Fibroblast of villous mesenchyme (primary cell): ENCODE measurements around the gene TICAM1. TPM values are rescaled to one million over a fixed set of nuclear protein-coding genes. Genes with fewer than 3 reads are reported as not detected.
A peak's percentile ranks its signal among the peaks of the same experiment; 100 is the strongest.
"Not testable (repeated sequence)": the region's sequence is repeated elsewhere in the genome, so short reads cannot be mapped to it uniquely, and the experiment has no call there.

Source experiments
- DNase-seq: peaks from one replicate; pipeline ENCODE4 v3.0.0-alpha.2; 2010; ENCODE audit warnings: low read depth
- H3K4me3 ChIP-seq: 2 replicates; pipeline ENCODE4 v1.5.1; 2011; ENCODE audit warnings: low read depth, mild to moderate bottlenecking, low read length
- total RNA-seq: library from RNA; depleted of rRNA; stranded (reverse); fragments of >200 nt; gene quantifications from 2 replicates; pipeline ENCODE4 v1.2.3, GENCODE V29; 2012
- TF ChIP-seq, protein P1 (sequence below): IDR thresholded peaks from 2 replicates; pipeline ENCODE4 v1.5.1; 2012; ENCODE audit warnings: low read depth, mild to moderate bottlenecking, low read length; ENCODE audit not compliant: insufficient read depth

Gene TICAM1
- total RNA-seq, 1 donor, result 3.5 TPM

DNA sequence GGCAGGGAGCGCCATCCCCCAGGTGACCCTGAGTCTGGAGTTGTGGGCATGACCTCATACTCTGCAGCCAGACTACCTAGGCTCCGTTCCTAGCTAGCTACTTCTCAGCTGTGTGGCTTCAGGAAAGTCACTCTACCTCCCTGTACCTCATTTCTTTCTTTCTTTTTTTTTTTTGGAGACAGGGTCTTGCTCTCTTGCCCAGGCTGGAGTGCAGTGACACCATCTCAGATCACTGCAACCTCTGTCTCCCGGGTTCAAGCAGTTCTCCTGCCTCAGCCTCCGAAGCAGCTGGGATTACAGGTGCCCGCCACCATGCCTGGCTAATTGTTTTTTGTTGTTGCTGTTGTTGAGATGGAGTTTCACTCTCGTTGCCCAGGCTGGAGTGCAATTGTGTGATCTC is 21.0 kb upstream of the TICAM1 start:
- H3K4me3 ChIP-seq, result no peak overlapping the region
- DNase-seq, result no peak
- TF ChIP-seq, protein P1, sequence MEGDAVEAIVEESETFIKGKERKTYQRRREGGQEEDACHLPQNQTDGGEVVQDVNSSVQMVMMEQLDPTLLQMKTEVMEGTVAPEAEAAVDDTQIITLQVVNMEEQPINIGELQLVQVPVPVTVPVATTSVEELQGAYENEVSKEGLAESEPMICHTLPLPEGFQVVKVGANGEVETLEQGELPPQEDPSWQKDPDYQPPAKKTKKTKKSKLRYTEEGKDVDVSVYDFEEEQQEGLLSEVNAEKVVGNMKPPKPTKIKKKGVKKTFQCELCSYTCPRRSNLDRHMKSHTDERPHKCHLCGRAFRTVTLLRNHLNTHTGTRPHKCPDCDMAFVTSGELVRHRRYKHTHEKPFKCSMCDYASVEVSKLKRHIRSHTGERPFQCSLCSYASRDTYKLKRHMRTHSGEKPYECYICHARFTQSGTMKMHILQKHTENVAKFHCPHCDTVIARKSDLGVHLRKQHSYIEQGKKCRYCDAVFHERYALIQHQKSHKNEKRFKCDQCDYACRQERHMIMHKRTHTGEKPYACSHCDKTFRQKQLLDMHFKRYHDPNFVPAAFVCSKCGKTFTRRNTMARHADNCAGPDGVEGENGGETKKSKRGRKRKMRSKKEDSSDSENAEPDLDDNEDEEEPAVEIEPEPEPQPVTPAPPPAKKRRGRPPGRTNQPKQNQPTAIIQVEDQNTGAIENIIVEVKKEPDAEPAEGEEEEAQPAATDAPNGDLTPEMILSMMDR, result no peak

DNA sequence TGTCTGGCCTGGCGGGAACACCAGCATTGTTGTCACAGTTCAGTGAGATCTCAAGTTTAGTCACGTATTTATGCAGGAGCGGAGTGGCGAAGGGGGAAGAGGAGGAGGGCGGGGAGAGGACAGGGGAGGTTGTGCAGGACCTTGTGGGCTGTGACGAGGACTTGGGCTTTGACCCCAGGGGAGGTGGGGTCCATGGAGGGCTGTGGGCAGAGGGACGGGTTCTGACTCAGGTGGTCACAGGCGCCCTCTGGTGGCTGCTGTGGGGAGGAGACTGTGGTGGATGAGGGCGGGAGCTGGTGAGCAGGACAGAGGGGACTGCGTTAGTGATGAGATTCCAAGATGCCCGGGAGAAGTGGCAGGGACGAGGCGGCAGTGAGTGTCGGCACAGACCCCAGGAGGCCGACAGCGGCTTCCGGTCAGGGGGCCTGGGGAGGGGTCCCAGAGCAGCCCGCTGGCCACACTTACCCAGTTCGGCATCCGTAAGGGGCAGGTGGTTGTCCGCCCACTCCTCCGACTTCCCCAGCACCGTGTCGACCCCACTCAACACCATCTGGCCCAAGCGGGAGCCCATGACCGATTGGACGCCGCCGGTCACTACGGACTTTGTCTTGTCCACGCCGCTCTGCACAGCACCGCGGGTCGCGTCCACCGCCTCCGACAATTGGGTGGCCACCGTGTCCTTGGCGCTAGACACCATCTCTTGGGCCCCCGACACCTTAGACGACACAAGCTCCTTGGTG is 20.2 kb upstream of the TICAM1 start:
- TF ChIP-seq, protein P1, result peak; percentile 88
- H3K4me3 ChIP-seq, result no peak overlapping the region
- DNase-seq, result peak; percentile 43

DNA sequence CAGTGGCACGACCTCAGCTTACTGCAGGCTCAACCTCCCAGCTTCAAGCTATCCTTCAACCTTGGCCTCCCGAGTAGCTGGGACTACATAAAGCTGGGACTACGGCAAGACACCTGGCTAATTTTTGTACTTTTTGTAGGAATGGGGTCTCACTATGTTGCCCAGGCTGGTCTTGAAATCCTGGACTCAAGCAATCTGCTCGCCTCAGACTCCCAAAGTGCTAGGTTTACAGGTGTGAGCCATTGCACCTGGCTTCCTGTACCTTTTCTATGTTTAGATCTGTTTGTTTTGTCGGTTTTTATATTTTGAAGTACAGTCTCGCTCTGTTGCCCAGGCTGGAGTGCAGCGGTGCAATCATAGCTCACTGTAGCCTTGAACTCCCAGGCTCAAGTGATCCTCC is 17.5 kb upstream of the TICAM1 start:
- no peak for DNase-seq
- TF ChIP-seq, protein P1, result no peak

DNA sequence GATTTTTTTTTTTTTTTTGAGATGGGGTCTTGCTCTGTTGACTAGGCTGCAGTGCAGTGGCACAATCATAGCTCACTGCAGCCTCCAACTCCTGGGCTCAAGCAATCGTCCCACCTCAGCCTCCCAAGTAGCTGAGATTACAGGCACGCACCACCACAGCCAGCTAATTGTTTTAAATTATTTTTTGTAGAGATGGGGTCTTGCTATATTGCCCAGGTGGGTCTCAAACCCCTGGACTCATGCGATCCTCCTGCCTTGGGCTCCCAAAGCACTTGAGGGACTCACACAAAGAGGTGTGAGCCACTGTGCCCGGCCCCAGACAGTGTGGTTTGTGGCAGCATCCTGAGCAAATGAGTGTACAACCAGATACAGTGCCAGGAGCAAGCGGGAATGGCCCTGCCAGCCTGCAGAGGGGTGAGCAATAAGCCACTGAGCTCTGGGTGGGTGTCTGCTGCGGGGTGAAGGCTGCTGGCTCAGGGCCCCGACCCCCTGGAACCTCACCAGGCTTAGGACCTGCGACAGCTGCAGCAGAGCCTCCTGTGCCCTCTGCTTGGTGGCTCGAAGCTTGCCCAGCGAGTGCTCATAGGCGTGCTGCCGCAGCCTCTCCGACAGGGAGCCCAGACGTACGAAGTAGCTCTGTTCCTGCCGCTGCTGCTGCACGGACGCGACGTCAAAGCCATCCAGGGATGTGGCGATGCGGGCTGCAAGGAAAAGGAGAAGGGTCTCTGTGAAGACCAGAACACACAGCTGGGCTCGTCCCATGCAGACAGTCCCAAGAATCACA is 15.9 kb upstream of the TICAM1 start:
- no peak for DNase-seq
- TF ChIP-seq, protein P1, result no peak
- H3K4me3 ChIP-seq, result no peak overlapping the region

More for the DNA sequence above, 17.5 kb upstream of the TICAM1 start:
- no peak overlapping the region for H3K4me3 ChIP-seq

DNA sequence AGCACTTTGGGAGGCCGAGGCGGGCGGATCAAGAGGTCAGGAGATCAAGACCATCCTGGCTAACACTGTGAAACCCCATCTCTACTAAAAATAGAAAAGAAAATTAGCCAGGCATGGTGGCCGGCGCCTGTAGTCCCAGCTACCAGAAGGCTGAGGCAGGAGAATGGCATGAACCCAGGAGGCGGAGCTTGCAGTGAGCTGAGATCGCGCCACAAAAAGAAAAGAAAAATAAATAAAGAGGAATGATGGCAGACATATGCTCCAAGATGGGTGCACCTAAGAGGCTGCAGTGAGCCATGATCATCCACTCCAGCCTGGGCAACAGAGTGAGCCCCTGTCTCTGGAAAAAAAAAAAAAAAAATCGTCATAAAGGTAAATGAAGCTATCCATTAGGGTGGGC is 14.5 kb upstream of the TICAM1 start:
- peak; percentile 61 for DNase-seq
- not testable (repeated sequence) for H3K4me3 ChIP-seq

DNA sequence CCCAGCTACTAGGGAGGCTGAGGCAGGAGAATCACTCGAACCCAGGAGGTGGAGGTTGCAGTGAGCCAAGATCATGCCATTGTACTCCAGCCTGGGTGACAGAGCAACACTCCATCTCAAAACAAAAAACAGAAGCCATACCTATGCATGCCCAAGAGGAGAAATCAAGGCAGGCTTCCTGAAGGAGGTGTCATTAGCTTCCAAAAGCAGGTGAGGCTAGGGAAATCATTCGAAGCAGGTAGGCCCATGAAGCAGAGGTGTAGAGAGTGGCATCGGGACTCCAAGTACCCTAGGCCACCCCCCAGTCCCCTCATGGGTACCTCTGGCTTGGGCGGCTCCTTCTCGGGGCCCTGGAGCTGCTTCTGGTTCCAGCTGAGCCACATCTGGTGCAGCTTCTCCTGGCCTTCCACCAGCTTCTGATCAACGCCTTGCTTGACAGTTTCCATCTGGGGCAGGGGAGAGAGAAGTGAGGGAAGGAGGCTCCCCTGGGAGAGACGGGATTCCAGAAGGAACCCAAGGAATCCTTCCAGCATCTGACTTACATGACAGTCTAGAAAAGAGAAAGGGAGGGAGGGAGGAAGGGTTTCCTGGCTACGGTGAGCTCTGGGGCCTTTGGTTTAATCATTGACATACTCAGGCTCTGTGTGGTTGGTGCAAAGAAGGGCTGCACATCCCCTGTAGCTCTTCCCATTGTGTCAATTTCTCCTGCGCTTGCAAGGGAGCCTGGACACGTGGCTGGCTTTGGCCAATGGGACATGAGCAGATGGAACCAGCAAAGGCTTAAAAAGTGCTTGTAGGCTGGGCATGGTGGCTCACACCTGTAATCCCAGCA is 13.1 kb upstream of the TICAM1 start:
- no peak overlapping the region for H3K4me3 ChIP-seq
- peak; percentile 71 for DNase-seq
- TF ChIP-seq, protein P1, result no peak

DNA sequence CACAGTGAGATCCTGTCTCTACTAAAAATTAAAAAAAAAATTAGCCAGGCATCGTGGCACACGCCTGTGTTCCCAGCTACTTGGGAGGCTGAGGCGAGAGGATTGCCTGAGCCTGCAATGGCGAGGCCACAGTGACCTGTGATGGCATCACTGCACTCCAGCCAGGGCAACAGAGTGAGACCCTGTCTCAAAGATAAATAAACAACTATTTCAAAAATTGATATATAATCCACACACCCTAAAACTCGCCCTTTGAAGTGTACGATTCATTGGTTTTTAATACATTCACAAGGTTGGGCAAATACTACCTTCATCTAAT is 12.1 kb upstream of the TICAM1 start:
- no peak for DNase-seq
- no peak overlapping the region for H3K4me3 ChIP-seq
- TF ChIP-seq, protein P1, result no peak
